ENCODE results near the gene USP54.

The USP54 gene

GRCh38 chr10:73449113-73449512 lies 142.0 kb downstream of the USP54 start:
- in situ Hi-C loops (cut with MboI; ENCODE audit: low sequenced_read_pairs, unreplicated experiment): no loop called here
- TF ChIP-seq, protein P1, sequence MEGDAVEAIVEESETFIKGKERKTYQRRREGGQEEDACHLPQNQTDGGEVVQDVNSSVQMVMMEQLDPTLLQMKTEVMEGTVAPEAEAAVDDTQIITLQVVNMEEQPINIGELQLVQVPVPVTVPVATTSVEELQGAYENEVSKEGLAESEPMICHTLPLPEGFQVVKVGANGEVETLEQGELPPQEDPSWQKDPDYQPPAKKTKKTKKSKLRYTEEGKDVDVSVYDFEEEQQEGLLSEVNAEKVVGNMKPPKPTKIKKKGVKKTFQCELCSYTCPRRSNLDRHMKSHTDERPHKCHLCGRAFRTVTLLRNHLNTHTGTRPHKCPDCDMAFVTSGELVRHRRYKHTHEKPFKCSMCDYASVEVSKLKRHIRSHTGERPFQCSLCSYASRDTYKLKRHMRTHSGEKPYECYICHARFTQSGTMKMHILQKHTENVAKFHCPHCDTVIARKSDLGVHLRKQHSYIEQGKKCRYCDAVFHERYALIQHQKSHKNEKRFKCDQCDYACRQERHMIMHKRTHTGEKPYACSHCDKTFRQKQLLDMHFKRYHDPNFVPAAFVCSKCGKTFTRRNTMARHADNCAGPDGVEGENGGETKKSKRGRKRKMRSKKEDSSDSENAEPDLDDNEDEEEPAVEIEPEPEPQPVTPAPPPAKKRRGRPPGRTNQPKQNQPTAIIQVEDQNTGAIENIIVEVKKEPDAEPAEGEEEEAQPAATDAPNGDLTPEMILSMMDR (IDR thresholded peaks at IDR 0.05; ENCODE audit: borderline replicate concordance, control extremely low read depth, extremely low read depth, insufficient read depth, missing control alignments): no peak
- DNase-seq (ENCODE audit: low spot score): no peak

DNA sequence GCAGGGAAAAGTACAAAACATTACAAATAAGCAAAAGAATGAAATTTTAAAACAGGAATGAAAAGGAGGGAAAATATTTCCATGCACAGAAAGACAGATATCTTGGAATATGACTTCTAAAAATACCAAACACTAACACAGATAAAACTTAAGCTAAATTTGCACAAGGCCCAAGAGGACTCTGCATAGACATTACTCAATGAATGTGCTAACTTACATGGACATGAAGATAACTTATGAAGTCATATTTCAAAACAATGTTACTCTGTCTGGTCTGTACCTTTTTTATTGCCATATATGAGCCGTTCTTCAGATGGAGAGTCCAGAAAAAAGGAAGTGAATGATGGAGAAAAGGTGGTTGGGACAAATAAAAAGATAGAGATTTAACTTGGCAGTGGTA lies 142.8 kb downstream of the USP54 start:
- TF ChIP-seq, protein P1 (IDR thresholded peaks at IDR 0.05; ENCODE audit: borderline replicate concordance, control extremely low read depth, extremely low read depth, insufficient read depth, missing control alignments): no peak
- DNase-seq (ENCODE audit: low spot score): no peak
- in situ Hi-C loops (cut with MboI; ENCODE audit: low sequenced_read_pairs, unreplicated experiment): no loop called here
